Tibial nerve (tissue), 4 donors: ENCODE results near the gene KCNK4.

ENCODE experiments used
- CTCF ChIP-seq, 5 experiments: fragments of 200-600 bp in 3 of 5; fragments of 450-650 bp in 2 of 5; sonication (generic) in 3 of 5; IDR thresholded peaks; one replicate each; pipeline ENCODE4 v1.5.1; 2016 to 2019; ENCODE audit warnings: antibody characterized with exemption in 5 of 5, mild to moderate bottlenecking in 3 of 5, moderate library complexity in 2 of 5
- EP300 ChIP-seq, 2 donors: sonication (generic); formaldehyde crosslinking; IDR thresholded peaks; one replicate each; pipeline ENCODE4 v1.6.1; 2017; ENCODE audit warnings: antibody characterized with exemption in 2 of 2, mild to moderate bottlenecking in 1 of 2
- POLR2A ChIP-seq, 2 donors: fragments of 450-650 bp; IDR thresholded peaks; one replicate each; pipeline ENCODE4 v1.6.1; 2017; ENCODE audit warnings: antibody characterized with exemption in 2 of 2, mild to moderate bottlenecking in 2 of 2, moderate library complexity in 2 of 2

- TF ChIP-seq CTCF (IDR thresholded peaks at IDR 0.05) (peak in 2 of 5 experiments; percentile 33 to 43), POLR2A (IDR thresholded peaks at IDR 0.05) (peak in 1 of 2 donors; percentile 13), EP300 (IDR thresholded peaks at IDR 0.05) (peak in 1 of 2 donors; percentile 4)
These were observed 5.9 kb upstream of the KCNK4 start, which contains the start of gene GPR137 for GRCh38 chr11:64284962-64285884.
